AG08396 (cell line): ENCODE results near the gene ARHGAP26.
A peak's percentile ranks its signal among the peaks of the same experiment; 100 is the strongest.
"Not testable (repeated sequence)": the region's sequence is repeated elsewhere in the genome, so short reads cannot be mapped to it uniquely, and the experiment has no call there.

Source experiments
- DNase-seq: peaks from one replicate; pipeline ENCODE4 v3.0.0; 2012; ENCODE audit warnings: low spot score, mixed read lengths

Gene ARHGAP26

DNA sequence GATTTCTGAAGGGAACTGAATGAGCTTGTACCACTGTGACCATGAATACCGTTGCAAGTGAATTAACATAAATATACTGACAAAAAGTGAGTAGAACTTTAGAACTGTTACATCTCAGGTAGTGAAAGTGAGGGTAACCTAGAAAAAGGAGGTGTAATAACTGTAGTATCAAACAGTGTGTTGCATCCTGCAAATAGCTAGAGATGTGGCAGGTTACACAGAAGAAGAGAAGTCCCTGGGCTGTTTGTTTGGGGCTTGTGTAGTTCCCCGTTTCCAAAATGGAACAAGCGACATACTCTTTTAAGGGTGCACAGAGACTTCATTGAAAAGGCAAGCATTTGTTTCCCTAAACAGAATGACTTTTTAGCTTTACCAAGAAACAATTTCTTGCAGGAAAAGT, 418.5 kb downstream of the ARHGAP26 start:
- DNase-seq, result no peak

- DNase-seq, result no peak
Measured at GRCh38 chr5:143190260-143190810, 420.2 kb downstream of the ARHGAP26 start.

DNA sequence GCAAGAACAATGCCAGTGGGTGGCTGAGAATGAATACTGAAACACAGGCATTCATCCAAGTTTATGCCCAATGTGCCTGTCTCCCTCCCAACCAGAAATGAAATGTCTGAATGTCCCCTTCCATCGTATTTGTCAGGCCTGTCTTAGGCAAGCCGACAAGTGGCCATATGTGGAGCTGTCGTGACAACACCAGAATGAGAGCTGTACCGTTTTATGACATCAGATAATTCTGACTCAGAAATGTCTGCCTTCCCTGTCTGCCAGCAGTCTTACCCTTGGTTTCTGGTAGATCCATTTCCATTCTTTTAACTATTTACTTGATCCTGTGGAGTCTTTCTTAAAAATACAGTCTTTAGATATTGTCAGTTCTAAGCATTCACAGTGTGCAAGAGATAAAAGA, 421.5 kb downstream of the ARHGAP26 start:
- no peak for DNase-seq

- no peak for DNase-seq
Measured at GRCh38 chr5:143192191-143192900, 422.2 kb downstream of the ARHGAP26 start.

- no peak for DNase-seq
Measured at GRCh38 chr5:143194206-143194605, 424.0 kb downstream of the ARHGAP26 start.

- no peak for DNase-seq
Measured at GRCh38 chr5:143194713-143195112, 424.5 kb downstream of the ARHGAP26 start.

DNA sequence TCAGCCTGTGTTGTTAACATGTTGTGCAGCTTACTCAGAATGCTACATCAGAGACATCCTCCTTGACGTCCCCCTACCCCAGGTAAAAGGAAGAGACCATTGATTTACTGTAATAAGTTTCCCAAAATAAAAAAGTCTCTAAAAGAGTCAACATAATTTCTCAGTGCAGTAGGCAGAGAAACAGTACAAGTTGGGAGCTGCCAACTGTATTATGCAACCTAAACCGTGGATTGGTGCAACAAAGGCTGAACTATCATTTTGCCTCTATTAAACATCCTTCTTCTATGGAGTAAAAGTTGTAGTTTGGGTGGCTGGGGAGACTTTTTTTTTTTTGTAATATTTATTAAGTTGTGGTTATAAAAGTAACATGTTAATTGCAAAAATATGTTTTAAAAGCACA, 425.3 kb downstream of the ARHGAP26 start:
- DNase-seq, result no peak

DNA sequence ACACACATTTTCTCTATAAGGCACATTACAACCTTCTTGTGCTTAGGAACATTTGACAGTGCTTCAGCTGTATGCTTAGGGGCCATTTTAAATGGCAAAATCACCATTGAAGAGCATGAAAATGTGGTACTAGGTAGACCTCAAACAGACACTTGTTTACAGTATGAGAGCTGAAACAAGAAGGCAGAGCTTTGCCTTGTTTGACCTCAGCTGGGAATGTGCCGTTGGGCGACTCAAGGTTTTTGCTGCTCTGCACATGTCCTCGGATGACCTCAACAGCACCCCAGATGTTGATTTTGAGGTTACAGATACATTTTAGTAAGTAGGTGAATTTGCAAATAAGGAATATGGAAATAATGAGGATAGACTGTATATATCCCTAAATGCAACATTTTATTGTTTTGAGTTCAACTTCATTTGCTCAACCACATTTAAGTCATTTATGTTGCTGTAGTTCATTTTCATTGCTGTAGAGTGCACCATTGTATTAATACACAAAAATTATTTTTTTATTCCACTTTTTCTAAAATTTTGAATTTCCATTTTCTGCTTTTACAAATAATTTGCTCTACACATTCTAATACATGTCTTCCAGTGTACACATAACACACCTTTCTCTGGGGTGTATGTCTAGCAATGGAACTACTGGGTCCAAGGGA, 426.6 kb downstream of the ARHGAP26 start:
- DNase-seq, result no peak

DNA sequence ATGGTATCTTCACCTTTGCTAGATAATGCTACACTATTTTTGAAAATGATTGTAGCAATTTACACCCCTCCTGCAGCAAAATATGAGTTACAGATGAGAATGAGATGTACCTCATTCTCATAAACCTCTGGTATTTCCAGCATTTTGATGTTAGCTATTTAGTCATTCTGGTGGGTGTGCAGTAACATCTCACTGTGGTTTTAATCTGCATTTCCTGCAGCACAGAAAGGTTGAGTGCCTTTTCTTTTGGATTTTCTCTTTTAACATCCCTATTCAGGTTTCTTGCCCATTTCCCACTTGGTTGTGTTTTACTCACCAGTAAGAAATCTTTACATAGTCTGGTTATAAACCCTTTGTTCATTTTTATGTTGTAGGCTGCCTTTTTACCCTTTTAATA, 427.1 kb downstream of the ARHGAP26 start:
- DNase-seq, result no peak

DNA sequence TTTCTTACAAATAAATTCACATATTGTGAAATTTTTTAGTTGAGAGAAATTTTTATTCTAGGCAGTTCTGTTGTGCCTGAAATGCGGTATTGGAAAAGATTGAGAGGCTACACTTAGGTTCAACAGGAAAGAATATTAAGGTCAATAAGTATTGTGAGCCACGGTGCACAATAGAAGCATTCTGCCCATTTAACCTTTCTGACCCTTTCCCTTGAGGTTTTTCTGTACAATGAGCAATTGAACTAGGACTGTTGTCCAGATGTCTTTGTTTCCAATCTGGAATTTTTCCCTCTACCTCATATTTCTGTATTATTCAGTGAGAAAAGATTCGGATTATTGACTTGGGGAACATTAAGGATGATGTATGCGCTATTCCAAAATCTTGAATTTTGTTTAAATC, 428.2 kb downstream of the ARHGAP26 start:
- no peak for DNase-seq

DNA sequence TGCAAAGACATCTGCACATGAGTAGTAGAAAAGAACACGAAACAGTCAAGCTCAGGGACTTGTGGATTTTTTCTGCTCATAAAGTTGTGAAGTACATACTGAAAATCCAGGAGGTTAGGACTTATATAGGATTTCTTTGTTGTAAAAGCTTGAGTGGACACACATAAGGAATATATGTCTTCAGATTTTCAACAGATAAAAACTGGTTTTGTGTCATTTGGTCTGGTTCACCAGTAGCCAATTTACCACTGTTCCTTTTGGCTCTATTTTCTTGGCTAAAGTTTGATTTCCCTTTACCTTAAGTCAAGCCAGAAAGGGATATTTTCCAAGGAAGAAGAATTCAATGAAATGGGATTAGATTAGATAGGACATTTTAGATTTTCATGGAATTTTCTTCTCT, 429.0 kb downstream of the ARHGAP26 start:
- DNase-seq, result no peak

- DNase-seq, result no peak
Measured at GRCh38 chr5:143199843-143200242, 429.7 kb downstream of the ARHGAP26 start.

DNA sequence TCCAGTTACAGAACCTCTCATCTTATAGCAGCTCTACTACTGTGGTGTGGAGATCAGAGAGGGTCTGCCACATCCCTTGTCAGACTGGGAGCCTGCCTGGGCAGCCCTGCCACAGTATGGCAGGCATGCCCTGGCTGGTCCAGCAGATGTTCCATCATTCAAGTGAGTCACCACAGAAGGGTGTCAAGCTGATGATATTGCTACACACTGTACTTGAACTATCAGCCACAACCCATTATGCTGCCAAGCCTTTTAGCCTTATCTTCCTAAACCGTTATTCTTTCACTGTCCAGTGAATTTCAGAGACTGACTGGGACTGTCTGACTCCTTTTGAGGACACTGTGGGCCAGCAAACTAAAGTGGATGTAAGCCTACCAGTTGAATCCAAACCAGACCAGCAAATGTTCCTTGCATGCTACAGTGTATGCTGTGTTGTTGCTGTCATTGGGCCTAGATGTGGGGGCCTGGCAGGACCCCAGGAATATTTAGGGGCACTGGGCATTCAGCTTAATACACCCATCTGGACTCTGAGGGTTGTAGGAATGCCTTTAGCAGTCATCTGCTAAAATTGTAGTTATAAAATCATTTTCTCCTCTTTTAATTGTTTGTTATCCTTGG, 430.7 kb downstream of the ARHGAP26 start:
- peak; percentile 43 for DNase-seq

DNA sequence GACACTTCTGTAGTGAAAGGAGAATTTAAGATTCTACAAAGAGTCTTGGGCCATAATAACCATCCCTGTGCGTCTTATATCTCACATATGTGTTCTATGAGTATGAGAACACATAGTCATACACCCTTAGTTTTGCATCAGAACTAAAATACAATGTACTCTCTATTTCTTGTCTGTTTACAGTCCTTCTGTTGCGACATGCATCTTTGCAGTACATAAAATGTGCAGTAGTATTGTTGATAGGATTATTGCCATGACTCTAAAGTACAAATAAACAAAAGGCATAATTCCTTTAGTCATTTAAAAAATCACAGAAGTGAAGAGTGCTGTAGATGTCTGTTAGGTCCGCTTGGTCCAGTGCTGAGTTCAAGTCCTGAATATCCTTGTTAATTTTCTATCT, 431.4 kb downstream of the ARHGAP26 start:
- DNase-seq, result no peak

- not testable (repeated sequence) for DNase-seq
Measured at GRCh38 chr5:143203301-143203956, 433.3 kb downstream of the ARHGAP26 start.

- DNase-seq, result no peak
Measured at GRCh38 chr5:143204474-143205246, 434.5 kb downstream of the ARHGAP26 start.

GRCh38 chr5:143205386-143205785, 435.2 kb downstream of the ARHGAP26 start:
- peak; percentile 77 for DNase-seq

GRCh38 chr5:143205883-143206195, 435.7 kb downstream of the ARHGAP26 start:
- no peak for DNase-seq

GRCh38 chr5:143206196-143207053, 436.2 kb downstream of the ARHGAP26 start:
- DNase-seq, result no peak

DNA sequence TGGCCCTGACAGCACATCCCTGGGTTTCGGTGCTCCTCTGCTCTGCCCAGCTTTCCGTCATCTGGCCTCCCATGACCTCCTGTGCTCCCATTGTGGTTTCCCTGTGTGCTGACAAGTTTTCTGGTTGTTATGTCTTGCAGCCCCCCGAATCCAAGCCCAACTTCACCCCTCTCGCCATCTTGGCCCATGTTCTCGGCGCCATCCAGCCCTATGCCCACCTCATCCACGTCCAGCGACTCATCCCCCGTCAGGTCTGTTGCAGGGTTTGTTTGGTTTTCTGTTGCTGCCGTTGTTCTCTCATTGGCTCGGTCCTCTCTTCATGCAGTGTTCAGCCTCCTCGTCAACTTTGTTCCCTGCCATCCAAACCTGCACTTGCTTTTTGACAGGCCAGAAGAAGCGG, 436.9 kb downstream of the ARHGAP26 start:
- no peak for DNase-seq
